Stimulated activated CD8-positive, alpha-beta memory T cell treated with anti-CD3 and anti-CD28 coated beads, Interleukin-15, amount 100 ng/mL, for 4 hours (primary cell): Measurements from ENCODE around the gene CFAP92.

Source experiments
- DNase-seq, 2 donors: peaks; one replicate each; pipeline ENCODE4 v3.0.0-alpha.2; 2020; ENCODE audit warnings: low read depth in 2 of 2

CFAP92 gene

DNA sequence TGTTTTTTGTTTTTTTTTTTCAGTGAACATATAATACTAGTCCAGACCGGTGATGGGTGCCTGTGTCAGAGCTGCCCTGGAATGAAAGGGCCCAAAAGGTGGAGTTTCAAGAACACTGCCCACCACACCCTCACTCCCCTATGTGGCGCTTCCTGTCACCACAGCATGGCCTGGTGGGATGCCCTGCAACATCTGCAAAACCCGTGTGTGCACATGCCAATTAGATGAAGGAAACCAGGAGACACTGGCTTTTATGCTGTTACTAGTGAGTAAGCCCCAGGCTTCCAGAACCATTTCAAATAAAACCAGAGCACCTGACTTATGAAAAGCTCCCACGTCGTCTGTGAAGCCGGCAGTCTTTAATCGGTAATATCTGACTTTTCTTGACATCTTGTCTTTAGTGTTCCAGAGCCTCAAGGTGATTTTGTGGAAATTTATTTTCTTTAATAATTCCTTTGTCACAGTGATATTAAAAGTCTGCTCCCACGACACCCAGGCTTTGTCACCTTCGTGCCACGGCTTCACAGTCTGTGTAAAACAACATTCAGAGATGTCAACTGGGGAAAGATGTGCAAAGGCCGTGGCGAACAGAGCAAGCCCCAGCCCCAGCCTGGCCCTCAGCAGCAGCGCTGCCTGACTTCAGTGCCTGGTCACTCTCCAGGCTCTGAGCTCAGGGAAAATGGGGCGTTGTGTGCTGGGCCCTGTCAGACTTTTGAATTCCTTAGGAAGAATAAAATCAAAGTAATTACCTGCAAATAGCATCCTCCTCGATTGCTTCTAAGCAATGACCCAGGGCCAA is 6.4 kb downstream of the CFAP92 start:
- DNase-seq = no peak

- DNase-seq = no peak
These were observed 9.3 kb downstream of the CFAP92 start for GRCh38 chr3:128984596-128984995.

- no peak for DNase-seq
These were observed 10.4 kb downstream of the CFAP92 start for GRCh38 chr3:128983293-128984069.

DNA sequence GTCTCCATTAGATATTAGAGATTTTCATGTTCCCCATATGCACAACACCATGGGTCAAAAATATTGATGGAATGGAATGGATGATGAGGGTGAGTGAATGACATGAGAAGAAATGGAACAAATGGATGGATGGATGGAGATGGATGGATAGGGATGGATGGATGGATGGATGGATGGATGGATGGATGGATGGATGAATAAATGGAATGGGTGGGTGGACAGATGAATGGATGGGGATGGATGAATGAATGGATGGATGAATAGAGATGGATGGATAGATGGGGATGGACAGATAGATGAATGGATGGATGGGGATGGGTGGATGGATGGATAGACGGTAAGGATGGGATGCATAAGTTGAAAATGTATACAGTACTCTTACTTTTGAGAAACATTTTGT is 18.6 kb downstream of the CFAP92 start:
- no peak for DNase-seq

- DNase-seq = no peak
These were observed 19.8 kb downstream of the CFAP92 start for GRCh38 chr3:128973988-128974564.

DNA sequence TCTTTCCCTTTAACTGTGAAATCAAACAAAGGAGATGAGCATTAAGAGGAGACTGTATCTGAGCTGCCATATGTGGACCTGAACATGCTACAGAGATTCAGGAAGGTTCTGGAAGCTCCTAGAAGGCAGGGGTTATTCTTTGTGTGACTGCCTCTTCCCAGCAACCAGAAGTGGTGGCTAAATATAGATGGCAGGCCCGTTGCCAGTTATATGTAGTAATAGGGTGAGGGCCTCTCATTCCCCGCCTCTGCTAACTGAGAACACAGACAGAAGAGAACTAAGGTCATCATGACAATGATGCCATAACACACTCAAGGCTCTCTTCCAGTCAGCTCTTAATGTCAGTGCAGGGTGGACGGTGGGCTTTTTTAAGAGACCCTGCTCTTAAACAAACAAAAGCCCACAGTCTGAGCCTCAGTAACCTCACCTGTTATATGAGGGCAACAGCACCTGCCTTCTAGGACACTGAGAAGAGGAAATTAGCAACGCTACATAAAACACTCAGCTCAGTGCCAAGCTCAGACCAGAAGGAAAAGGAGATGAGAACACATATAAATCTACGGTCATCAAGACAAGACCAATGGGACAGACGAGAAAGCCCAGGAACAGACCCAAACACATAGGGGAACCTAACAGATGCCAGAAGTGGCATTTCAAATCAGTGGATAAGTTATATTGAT is 22.3 kb downstream of the CFAP92 start:
- no peak for DNase-seq

DNA sequence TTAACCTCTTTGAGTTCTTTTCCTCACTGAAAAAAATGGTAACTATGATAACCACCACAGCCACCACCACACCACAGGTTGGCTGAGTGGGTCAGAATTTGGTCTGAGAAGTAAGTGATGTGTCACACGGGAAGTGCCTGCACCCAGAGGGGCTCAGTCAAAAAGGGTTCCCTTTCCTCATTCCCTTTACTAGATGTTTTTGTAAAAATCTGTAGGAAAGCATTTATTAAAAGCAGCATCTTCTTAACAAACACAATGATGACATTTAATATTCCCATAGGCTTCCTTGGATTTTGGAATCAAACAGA is 23.2 kb downstream of the CFAP92 start:
- DNase-seq = no peak

DNA sequence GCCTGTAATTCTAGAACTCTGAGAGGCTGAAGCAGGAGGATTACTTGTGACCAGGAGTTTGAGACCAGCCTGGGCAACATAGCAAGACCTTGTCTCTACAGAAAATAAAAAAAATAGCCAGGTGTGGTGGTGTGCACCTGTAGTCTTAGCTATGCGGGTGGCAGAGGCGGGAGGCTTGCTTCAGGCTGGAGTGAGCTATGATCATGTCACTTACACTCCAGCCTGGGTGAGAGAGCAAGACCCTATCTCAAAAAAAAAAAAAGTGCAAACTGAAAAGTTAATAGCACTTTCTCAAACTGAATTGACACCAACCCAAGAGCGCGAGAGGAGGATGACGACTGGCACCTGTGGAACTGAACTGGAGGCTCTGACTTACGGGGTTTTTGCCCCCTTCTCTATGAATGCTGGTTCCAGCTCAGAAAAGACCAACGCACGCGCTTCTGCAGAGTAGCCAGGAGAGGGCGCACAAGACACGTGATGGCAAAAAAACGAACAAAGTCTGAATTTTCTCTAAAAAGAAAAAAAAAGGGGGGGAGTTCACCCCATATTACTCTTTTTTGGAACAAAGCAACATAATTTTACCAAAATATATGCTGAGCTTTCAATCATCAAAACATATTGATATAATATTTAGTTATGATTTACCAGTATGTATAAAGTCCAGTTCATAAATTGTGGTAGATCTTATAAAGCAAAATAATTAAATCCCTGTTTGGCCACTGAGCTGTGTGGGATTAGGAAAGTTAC is 23.7 kb downstream of the CFAP92 start:
- DNase-seq = peak in 1 of 2 donors; percentile 27

GRCh38 chr3:128967748-128968355 is 26.0 kb downstream of the CFAP92 start:
- no peak for DNase-seq

DNA sequence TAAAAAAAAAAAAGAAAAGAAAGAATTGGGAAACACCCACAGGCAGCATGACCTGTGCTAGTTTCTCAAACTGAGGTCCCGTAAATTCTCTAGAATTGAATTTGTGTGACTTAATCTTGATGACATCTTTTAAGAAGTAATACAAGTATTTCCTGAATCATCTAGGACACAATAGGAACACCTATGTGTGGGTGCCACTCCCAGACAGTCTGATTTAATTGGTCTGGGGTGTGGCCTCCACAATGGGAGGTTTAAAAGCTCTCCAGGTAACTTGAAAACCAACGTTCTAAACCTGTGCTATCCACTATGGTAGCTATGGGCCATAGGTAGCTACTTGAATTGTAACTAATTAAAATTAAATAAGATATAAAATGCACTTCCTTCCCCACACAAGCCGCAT is 28.1 kb downstream of the CFAP92 start:
- no peak for DNase-seq

GRCh38 chr3:128965280-128965679 is 28.6 kb downstream of the CFAP92 start:
- DNase-seq = no peak

DNA sequence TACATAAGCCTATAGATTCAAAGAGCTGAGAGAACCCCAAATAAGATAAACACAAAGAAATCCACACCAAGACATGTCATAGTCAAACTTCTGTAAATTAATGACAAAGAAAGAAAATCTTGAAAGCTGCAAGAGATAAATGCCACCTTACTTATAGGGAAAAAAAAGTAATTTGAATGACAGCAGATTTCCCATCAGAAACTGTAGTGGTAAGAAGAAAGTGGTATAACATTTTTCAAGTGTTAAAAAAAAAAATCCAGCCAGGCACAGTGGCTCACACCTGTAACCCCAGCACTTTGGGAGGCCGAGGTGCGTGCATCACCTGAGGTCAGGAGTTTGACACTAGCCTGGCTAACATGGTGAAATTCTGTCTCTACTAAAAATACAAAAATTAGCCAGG is 37.4 kb downstream of the CFAP92 start:
- no peak for DNase-seq

- DNase-seq = no peak
These were observed 43.5 kb downstream of the CFAP92 start for GRCh38 chr3:128950223-128950938.

- DNase-seq = no peak
These were observed 44.7 kb downstream of the CFAP92 start for GRCh38 chr3:128949158-128949557.

DNA sequence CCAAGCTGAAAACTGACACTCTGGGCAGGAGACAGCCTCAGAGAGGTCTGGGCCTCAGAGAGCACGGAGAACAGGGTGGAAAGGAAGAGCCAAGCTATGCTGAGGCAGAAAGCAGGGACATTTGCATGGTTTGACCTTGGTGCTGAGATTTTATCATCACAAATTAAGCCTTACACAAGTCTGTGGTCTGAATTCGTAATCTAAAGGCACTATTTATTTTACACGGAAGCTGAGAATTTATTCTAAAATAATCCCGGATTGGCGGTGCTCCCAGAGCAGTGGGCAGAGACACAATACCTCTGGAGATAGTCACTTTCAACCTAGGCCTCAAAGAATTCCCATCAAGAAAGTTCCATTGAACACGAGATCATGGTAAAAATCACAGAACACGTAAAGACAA is 47.5 kb downstream of the CFAP92 start:
- DNase-seq = no peak

- no peak for DNase-seq
These were observed 48.0 kb downstream of the CFAP92 start for GRCh38 chr3:128945878-128946175.

GRCh38 chr3:128945041-128945877 is 48.6 kb downstream of the CFAP92 start:
- DNase-seq = no peak

DNA sequence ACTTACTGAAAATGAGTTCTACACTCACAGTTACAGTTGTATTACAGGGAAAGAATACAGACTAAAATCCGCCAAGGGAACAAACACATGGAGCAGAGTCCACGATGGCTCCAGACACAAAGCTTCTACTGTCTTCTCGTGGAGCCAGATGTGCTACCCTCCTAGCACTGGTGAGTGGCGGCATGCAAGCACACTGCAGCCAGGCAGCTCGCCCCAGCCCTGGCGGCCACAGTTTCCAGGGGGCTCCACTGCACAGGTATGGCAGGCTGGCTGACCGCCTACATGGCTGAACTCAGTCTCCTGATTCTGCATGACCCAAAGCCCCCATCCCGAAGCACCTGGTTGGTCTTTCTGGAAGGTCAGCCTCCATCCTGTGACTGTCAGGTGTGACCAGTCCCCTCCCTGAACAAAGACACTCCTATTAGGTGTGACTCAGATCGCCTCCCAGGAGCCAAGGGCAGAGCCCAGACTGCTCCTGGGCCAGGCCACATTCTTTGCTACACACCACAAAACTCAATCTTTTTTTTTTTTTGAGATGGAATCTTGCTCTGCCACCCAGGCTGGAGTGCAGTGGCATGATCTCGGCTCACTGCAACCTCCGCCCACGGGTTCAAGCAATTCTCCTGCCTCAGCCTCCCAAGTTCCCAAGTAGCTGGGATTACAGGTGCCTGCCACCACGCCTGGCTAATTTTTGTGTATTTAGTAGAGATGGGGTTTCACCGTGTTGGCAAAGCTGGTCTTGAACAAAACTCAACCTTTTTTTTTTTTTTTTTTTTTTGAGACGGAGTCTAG is 51.5 kb downstream of the CFAP92 start:
- DNase-seq = no peak

DNA sequence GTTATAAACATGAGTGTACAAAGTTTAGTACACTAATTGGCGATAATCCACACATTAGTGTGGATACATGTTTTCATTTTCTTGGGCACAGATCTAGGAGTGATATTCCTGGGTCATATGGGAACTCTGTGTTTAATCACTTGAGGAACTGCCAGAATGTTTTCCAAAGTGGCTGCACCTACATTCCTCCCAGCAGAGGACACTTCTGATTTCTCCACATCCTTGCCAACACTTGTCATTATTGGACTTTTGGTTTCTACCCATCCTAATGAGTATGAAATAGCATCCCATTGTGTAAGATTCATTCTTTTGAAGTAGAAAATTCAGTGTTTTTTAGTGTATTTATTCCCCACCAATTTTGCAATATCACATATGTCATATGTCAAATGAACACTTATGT is 53.6 kb downstream of the CFAP92 start:
- DNase-seq = no peak
